Keratinocyte (primary cell): Measurements from ENCODE around the gene CD247. TPM values are rescaled to one million over a fixed set of nuclear protein-coding genes. Genes with fewer than 3 reads are reported as not detected.

Experiments used
- DNase-seq: peaks from one replicate; pipeline ENCODE4 v3.0.0-alpha.2; 2011; ENCODE audit warnings: low read depth, missing footprints, low spot score
- FAIRE-seq: peaks from 2 replicates; lab custom pipeline; 2011; peaks lifted over from hg19 to GRCh38; lab: Jason Lieb, UNC
- H2AFZ ChIP-seq: 2 replicates; pipeline ENCODE4 v1.6.0; 2012; ENCODE audit warnings: low read length, control low read depth, inconsistent platforms; ENCODE audit not compliant: control insufficient read depth
- H3K27ac ChIP-seq: 2 replicates; pipeline ENCODE4 v1.5.1; 2011; ENCODE audit warnings: low read length; ENCODE audit not compliant: control insufficient read depth, insufficient read depth
- H3K27me3 ChIP-seq: 3 replicates; pipeline ENCODE4 v1.6.0; 2011; ENCODE audit warnings: low read length; ENCODE audit not compliant: control insufficient read depth, insufficient read depth; ENCODE audit errors: extremely low read depth
- H3K36me3 ChIP-seq, 2 experiments: 2 replicates in 1 of 2; 3 replicates in 1 of 2; pipeline ENCODE4 v1.5.1; 2011; ENCODE audit warnings: low read length in 2 of 2, mild to moderate bottlenecking in 1 of 2; ENCODE audit not compliant: control insufficient read depth in 2 of 2, insufficient read depth in 2 of 2; ENCODE audit errors: extremely low read depth in 1 of 2
- H3K4me1 ChIP-seq: 3 replicates; pipeline ENCODE4 v1.5.1; 2011; ENCODE audit warnings: low read length; ENCODE audit not compliant: control insufficient read depth, insufficient read depth; ENCODE audit errors: extremely low read depth
- H3K4me2 ChIP-seq: 3 replicates; pipeline ENCODE4 v1.6.0; 2011; ENCODE audit warnings: low read depth, low read length; ENCODE audit not compliant: control insufficient read depth, insufficient read depth; ENCODE audit errors: extremely low read depth
- H3K4me3 ChIP-seq, 3 experiments: fragments of 200-600 bp in 1 of 3; sonication (generic) in 1 of 3; 2 replicates in 2 of 3; 3 replicates in 1 of 3; pipeline ENCODE4 v1.5.1; 2011 to 2016; ENCODE audit warnings: low read length in 3 of 3, mild to moderate bottlenecking in 3 of 3, control low read depth in 2 of 3, inconsistent platforms in 1 of 3, low read depth in 1 of 3, mixed read lengths in 1 of 3, mixed run types in 1 of 3, moderate library complexity in 1 of 3; ENCODE audit not compliant: control insufficient read depth in 2 of 3, insufficient read depth in 2 of 3; ENCODE audit errors: extremely low read depth in 1 of 3
- H3K79me2 ChIP-seq: 2 replicates; pipeline ENCODE4 v1.6.0; 2012; ENCODE audit warnings: low read length; ENCODE audit not compliant: control insufficient read depth, insufficient read depth
- H3K9ac ChIP-seq: 3 replicates; pipeline ENCODE4 v1.6.0; 2011; ENCODE audit warnings: low read length; ENCODE audit not compliant: control insufficient read depth, insufficient read depth; ENCODE audit errors: extremely low read depth
- H3K9me1 ChIP-seq: 3 replicates; pipeline ENCODE4 v1.6.0; 2011; ENCODE audit warnings: low read length; ENCODE audit not compliant: control insufficient read depth, insufficient read depth; ENCODE audit errors: extremely low read depth
- H3K9me3 ChIP-seq: 2 replicates; pipeline ENCODE4 v1.5.1; 2012; ENCODE audit warnings: low read depth, low read length; ENCODE audit not compliant: control insufficient read depth
- H4K20me1 ChIP-seq: 3 replicates; pipeline ENCODE4 v1.6.0; 2011; ENCODE audit warnings: low read length; ENCODE audit not compliant: control insufficient read depth, insufficient read depth; ENCODE audit errors: extremely low read depth
- CTCF ChIP-seq, 3 experiments: IDR thresholded peaks in 1 of 3; conservative IDR thresholded peaks in 1 of 3; optimal IDR thresholded peaks in 1 of 3; 2 replicates in 2 of 3; 3 replicates in 1 of 3; pipeline versions ENCODE3 to v1.5.1; 2011; ENCODE audit warnings: low read length in 3 of 3, mild to moderate bottlenecking in 3 of 3, moderate library complexity in 2 of 3, control low read depth in 1 of 3, inconsistent platforms in 1 of 3; ENCODE audit not compliant: insufficient read depth in 2 of 3; ENCODE audit errors: extremely low read depth in 1 of 3
- EZH2 ChIP-seq: IDR thresholded peaks from one replicate; pipeline ENCODE4 v1.6.1; 2012; ENCODE audit warnings: inconsistent platforms, mild to moderate bottlenecking, low read length, moderate library complexity
- dilution Hi-C: fragments of 300-500 bp; cut with MboI; formaldehyde crosslinking; loops from one replicate; pipeline ENCODE4 v1.7.0; 2020; ENCODE audit warnings: low sequenced_read_pairs; ENCODE audit not compliant: extremely low pct_ligation_motif_present
- polyA plus RNA-seq, 5 experiments: library from polyadenylated mRNA; depleted of rRNA in 3 of 5; stranded (reverse) in 3 of 5; stranded (forward) in 1 of 5; unstranded in 1 of 5; fragments of >200 nt; gene quantifications; 1 replicate in 1 of 5; 2 replicates in 3 of 5; 3 replicates in 1 of 5; pipeline versions ENCODE4 v1.2.1 to v1.2.3, GENCODE V29; 2011 to 2012; ENCODE audit warnings: missing spikeins in 2 of 5, low read depth in 1 of 5, low replicate concordance in 1 of 5

CD247 gene
- polyA plus RNA-seq, 1 donor (not counting 4 experiments of a cell fraction or from before 2014, with no cell fraction given), result not detected

GRCh38 chr1:167541003-167541402 lies 22.7 kb upstream of the CD247 start:
- Histone ChIP-seq H3K27ac (no peak overlapping the region), H3K4me3 (no peak overlapping the region), H2AFZ (no peak overlapping the region), H3K9ac (no peak overlapping the region), H3K9me3 (no peaks in the 10 kb centered on the region), H3K4me2 (no peak overlapping the region), H3K27me3 (no peaks in the 10 kb centered on the region), H4K20me1 (no peaks in the 10 kb centered on the region), H3K9me1 (no peaks in the 10 kb centered on the region), H3K36me3 (peaks cover 0 to 4% of the 10 kb centered on the region in 2 experiments), H3K4me1 (peaks cover 12% of the 10 kb centered on the region), H3K79me2 (no peaks in the 10 kb centered on the region)
- TF ChIP-seq CTCF (optimal IDR thresholded peaks at IDR 0.05 in 1 of 3, IDR thresholded peaks at IDR 0.05 in 1 of 3, conservative IDR thresholded peaks at IDR 0.05 in 1 of 3; ENCODE audit: extremely low read depth in 1 of 3, insufficient read depth in 2 of 3, low read length in 3 of 3) (no peak), EZH2 (no peak)
- dilution Hi-C loops, result no loop called here
- no peak for DNase-seq
- FAIRE-seq, result no peak

- no peak for FAIRE-seq
- dilution Hi-C loops, result no loop called here
Measured at GRCh38 chr1:167538657-167539056, 20.3 kb upstream of the CD247 start.

More at GRCh38 chr1:167538657-167539056, 20.3 kb upstream of the CD247 start:
- Histone ChIP-seq H3K9me3 (no peaks in the 10 kb centered on the region), H2AFZ (no peak overlapping the region), H3K36me3 (peaks cover 0 to 4% of the 10 kb centered on the region in 2 experiments), H3K27ac (no peak overlapping the region), H3K9ac (no peak overlapping the region), H3K9me1 (no peaks in the 10 kb centered on the region), H3K4me2 (no peak overlapping the region), H3K4me3 (no peak overlapping the region), H3K4me1 (peaks cover 7% of the 10 kb centered on the region), H3K79me2 (no peaks in the 10 kb centered on the region), H4K20me1 (no peaks in the 10 kb centered on the region), H3K27me3 (no peaks in the 10 kb centered on the region)
- no peak for DNase-seq
- TF ChIP-seq CTCF (optimal IDR thresholded peaks at IDR 0.05 in 1 of 3, IDR thresholded peaks at IDR 0.05 in 1 of 3, conservative IDR thresholded peaks at IDR 0.05 in 1 of 3; ENCODE audit: extremely low read depth in 1 of 3, insufficient read depth in 2 of 3, low read length in 3 of 3), result peak in 1 of 3 experiments; percentile 26
- TF ChIP-seq EZH2, result no peak
